Colon (tissue), 2 donors: ENCODE data around the gene TMEM150B.

ENCODE experiments used
- FAIRE-seq: peaks from 2 replicates; lab custom pipeline; 2012; peaks lifted over from hg19 to GRCh38; lab: Jason Lieb, UNC
- donor health status: control.
- donor health status: control.

The TMEM150B gene

GRCh38 chr19:55276720-55277430 lies 48.3 kb downstream of the TMEM150B start:
- FAIRE-seq = no peak

- no peak for FAIRE-seq
These were observed 49.1 kb downstream of the TMEM150B start for GRCh38 chr19:55275851-55276719.

- no peak for FAIRE-seq
These were observed 51.0 kb downstream of the TMEM150B start for GRCh38 chr19:55273978-55274707.

- no peak for FAIRE-seq
These were observed 53.0 kb downstream of the TMEM150B start for GRCh38 chr19:55272142-55272541.

GRCh38 chr19:55270172-55270942 lies 54.8 kb downstream of the TMEM150B start:
- FAIRE-seq = no peak

GRCh38 chr19:55269299-55269698 lies 55.8 kb downstream of the TMEM150B start:
- no peak for FAIRE-seq

GRCh38 chr19:55266840-55267239 lies 58.3 kb downstream of the TMEM150B start:
- FAIRE-seq = no peak

GRCh38 chr19:55266404-55266803 lies 58.7 kb downstream of the TMEM150B start:
- FAIRE-seq = no peak

GRCh38 chr19:55265723-55266386 lies 59.3 kb downstream of the TMEM150B start:
- FAIRE-seq = no peak

- FAIRE-seq = no peak
These were observed 60.0 kb downstream of the TMEM150B start for GRCh38 chr19:55265173-55265572.

GRCh38 chr19:55264531-55264930 lies 60.6 kb downstream of the TMEM150B start:
- no peak for FAIRE-seq
